Esophagus muscularis mucosa (tissue), 4 donors: ENCODE results near the gene ALDOB. TPM values are rescaled to one million over a fixed set of nuclear protein-coding genes. Genes with fewer than 3 reads are reported as not detected.

Experiments
- DNase-seq: peaks from one replicate; pipeline ENCODE4 v3.0.0-alpha.2; 2017; ENCODE audit errors: extremely low spot score
- H3K27ac ChIP-seq, 4 donors: fragments of 200-600 bp; sonication (generic); replicated peaks in 1 of 4; 1 replicate in 3 of 4; 2 replicates in 1 of 4; pipeline ENCODE4 v1.5.1; 2016 to 2019; ENCODE audit warnings: mild to moderate bottlenecking in 1 of 4
- H3K27me3 ChIP-seq, 4 donors: fragments of 200-600 bp; sonication (generic); one replicate each; pipeline versions ENCODE4 v1.5.1 to v1.6.0; 2016 to 2019
- H3K36me3 ChIP-seq, 4 donors: fragments of 200-600 bp; sonication (generic); one replicate each; pipeline ENCODE4 v1.5.1; 2016 to 2019
- H3K4me1 ChIP-seq, 4 donors: fragments of 200-600 bp; sonication (generic); one replicate each; pipeline ENCODE4 v1.5.1; 2016 to 2019
- H3K4me3 ChIP-seq, 4 donors: fragments of 200-600 bp; sonication (generic); 1 replicate in 2 of 4; 2 replicates in 2 of 4; pipeline ENCODE4 v1.5.1; 2016 to 2019; ENCODE audit warnings: mild to moderate bottlenecking in 4 of 4, moderate library complexity in 1 of 4
- H3K9me3 ChIP-seq, 4 donors: fragments of 200-600 bp; sonication (generic); 1 replicate in 3 of 4; 2 replicates in 1 of 4; pipeline ENCODE4 v1.5.1; 2016 to 2019
- EP300 ChIP-seq: sonication (generic); formaldehyde crosslinking; IDR thresholded peaks from one replicate; pipeline ENCODE4 v1.6.1; 2017; ENCODE audit warnings: antibody characterized with exemption
- POLR2A ChIP-seq: fragments of 450-650 bp; IDR thresholded peaks from one replicate; pipeline ENCODE4 v1.6.1; 2017; ENCODE audit warnings: antibody characterized with exemption, moderate library complexity, mild to moderate bottlenecking, low read depth
- POLR2AphosphoS5 ChIP-seq, 2 donors: sonication (generic); formaldehyde crosslinking; IDR thresholded peaks; one replicate each; pipeline ENCODE4 v1.6.1; 2017; ENCODE audit warnings: antibody characterized with exemption in 2 of 2
- WGBS: methylation state at CpG from one replicate; pipeline ENCODE4 v1.1.5; 2018; 5-methylcytosine and 5-hydroxymethylcytosine counted together
- intact Hi-C: fragments of 100-400 bp; cut with DNase I; formaldehyde crosslinking; loops from one replicate; pipeline ENCODE4 v1.15.1; 2023
- total RNA-seq, 4 donors: library from RNA; depleted of rRNA; stranded (reverse); fragments of >200 nt; gene quantifications; one replicate each; pipeline versions ENCODE4 v1.1.0 to v1.2.1, GENCODE V29; 2016
- TF ChIP-seq, protein P1 (sequence below), 3 experiments: fragments of 200-600 bp in 2 of 3; fragments of 450-650 bp in 1 of 3; sonication (generic) in 2 of 3; IDR thresholded peaks; one replicate each; pipeline ENCODE4 v1.5.1; 2017 to 2019; ENCODE audit warnings: antibody characterized with exemption in 3 of 3, mild to moderate bottlenecking in 2 of 3, moderate library complexity in 1 of 3

The ALDOB gene
- total RNA-seq, 4 donors from 2014 or later = 0.23 to 0.33 TPM; not detected in 2

DNA sequence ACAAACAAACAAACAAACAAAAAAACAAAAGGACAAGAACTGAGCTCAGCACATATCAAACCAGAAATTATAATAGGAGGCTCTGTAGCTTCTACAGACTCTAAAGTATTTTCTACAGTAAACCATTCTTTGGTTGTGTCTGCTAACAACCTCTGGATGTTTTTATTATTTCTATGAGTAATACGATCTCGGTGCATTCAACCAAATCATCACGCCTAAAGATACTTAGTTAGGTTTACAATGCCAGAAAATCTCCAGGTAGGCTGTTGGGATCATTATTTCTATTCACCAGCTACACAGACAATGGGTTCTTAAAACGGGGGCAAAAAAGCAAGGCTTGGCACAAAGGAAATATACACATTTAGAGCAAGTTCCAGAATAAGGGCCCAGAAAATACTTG lies 41.6 kb upstream of the ALDOB start:
- Histone ChIP-seq H3K4me3 (no peak overlapping the region), H3K27ac (no peak overlapping the region), H3K27me3 (no peaks in the 10 kb centered on the region), H3K36me3 (peaks cover 18 to 43% (median 27%) of the 10 kb centered on the region in 4 donors), H3K4me1 (peaks cover 6 to 40% (median 25%) of the 10 kb centered on the region in 4 donors), H3K9me3 (no peaks in the 10 kb centered on the region)
- WGBS = 89% methylated on average over 4 of the region's 4 CpGs
- intact Hi-C loops = no loop called here
- TF ChIP-seq EP300 (no peak), POLR2A (no peak), POLR2AphosphoS5 (IDR thresholded peaks at IDR 0.05) (no peak)
- TF ChIP-seq, protein P1, sequence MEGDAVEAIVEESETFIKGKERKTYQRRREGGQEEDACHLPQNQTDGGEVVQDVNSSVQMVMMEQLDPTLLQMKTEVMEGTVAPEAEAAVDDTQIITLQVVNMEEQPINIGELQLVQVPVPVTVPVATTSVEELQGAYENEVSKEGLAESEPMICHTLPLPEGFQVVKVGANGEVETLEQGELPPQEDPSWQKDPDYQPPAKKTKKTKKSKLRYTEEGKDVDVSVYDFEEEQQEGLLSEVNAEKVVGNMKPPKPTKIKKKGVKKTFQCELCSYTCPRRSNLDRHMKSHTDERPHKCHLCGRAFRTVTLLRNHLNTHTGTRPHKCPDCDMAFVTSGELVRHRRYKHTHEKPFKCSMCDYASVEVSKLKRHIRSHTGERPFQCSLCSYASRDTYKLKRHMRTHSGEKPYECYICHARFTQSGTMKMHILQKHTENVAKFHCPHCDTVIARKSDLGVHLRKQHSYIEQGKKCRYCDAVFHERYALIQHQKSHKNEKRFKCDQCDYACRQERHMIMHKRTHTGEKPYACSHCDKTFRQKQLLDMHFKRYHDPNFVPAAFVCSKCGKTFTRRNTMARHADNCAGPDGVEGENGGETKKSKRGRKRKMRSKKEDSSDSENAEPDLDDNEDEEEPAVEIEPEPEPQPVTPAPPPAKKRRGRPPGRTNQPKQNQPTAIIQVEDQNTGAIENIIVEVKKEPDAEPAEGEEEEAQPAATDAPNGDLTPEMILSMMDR (IDR thresholded peaks at IDR 0.05) = no peak
- no peak for DNase-seq

DNA sequence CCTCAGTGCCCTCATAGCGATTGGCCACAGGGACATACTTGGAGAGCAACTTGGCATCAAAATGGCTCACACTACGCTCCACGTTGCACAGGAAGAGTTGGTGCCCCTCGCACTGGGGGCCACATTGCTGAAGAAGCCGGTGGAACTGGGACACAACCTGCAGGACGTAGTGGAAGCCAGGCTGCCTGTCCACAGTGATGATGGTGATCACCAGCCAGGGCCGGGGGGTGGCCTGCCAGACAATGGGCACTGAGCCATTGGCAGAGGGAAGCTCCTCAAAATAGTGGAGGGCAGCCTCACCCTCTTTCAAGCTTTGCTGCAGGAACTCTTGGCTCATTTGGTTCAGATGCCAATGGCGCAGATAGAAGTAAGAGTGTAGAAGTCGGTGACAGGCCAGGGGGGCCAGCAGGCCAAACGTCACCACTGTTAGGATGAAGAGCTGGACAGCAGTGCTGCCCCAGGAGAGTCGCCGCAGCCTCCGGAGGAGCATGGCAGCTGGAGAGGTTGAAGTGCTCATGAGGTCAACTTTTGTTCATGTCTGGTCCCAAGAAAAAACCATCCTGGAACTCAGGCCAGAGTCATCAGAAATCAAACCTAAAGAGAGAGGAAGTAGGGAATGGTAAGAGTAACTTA lies 41.1 kb upstream of the ALDOB start:
- Histone ChIP-seq H3K4me3 (no peak overlapping the region), H3K36me3 (peaks cover 18 to 47% (median 29%) of the 10 kb centered on the region in 4 donors), H3K9me3 (no peaks in the 10 kb centered on the region), H3K27ac (no peak overlapping the region), H3K27me3 (no peaks in the 10 kb centered on the region), H3K4me1 (peaks cover 6 to 35% (median 23%) of the 10 kb centered on the region in 4 donors)
- TF ChIP-seq POLR2AphosphoS5 (IDR thresholded peaks at IDR 0.05) (no peak), POLR2A (no peak), EP300 (no peak)
- TF ChIP-seq, protein P1 (IDR thresholded peaks at IDR 0.05) = no peak
- no peak for DNase-seq
- intact Hi-C loops = no loop called here
- WGBS = 95% methylated on average over 13 of the region's 13 CpGs

DNA sequence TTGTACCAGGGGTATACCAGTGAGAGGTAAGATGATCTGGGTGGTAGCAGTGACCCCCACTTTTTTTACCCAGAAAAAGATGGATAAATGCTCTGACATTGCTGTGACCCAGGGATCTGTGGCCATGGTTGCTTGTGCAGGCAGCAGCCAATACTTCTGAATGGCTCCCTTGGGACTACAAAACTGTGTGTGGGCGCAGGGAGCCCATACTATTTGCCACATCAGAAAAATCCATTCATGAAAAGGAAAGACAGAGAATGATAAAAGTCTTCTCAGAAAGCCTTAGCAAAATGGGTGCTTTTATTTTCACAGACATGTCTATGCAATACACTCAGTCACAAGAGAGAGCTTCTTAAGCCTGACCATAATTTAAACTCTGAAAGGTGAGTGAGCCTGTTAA lies 37.3 kb upstream of the ALDOB start:
- Histone ChIP-seq H3K9me3 (no peaks in the 10 kb centered on the region), H3K27me3 (no peaks in the 10 kb centered on the region), H3K36me3 (peaks cover 18 to 48% (median 31%) of the 10 kb centered on the region in 4 donors), H3K4me1 (peaks cover 0 to 8% (median 3%) of the 10 kb centered on the region in 4 donors), H3K27ac (no peak overlapping the region), H3K4me3 (no peak overlapping the region)
- no peak for DNase-seq
- TF ChIP-seq POLR2A (no peak), POLR2AphosphoS5 (IDR thresholded peaks at IDR 0.05) (no peak), EP300 (no peak)
- TF ChIP-seq, protein P1 (IDR thresholded peaks at IDR 0.05) = no peak
- WGBS = 88% methylated on average over 1 of the region's 1 CpG
- intact Hi-C loops = no loop called here

DNA sequence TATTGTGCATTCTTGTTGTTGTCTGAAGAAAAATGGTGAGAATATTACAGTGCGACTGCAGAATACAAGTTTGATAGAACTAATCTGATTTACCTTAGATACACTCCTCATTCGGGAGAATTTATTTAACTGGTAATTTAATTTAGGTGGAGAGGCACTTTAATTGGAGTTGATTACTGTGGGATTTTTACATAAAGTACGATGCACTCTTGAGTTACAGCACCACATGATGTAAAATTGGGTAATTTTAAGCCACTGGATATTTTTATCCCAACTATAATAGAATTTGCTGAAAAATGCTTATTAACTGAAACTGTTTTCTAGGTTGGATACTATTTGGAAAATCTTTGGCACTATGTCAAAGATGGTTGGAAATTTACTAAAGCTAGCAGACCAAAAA lies 35.4 kb upstream of the ALDOB start:
- Histone ChIP-seq H3K36me3 (peaks cover 10 to 38% (median 22%) of the 10 kb centered on the region in 4 donors), H3K27ac (no peak overlapping the region), H3K4me3 (no peak overlapping the region), H3K9me3 (no peaks in the 10 kb centered on the region), H3K4me1 (no peaks in the 10 kb centered on the region), H3K27me3 (no peaks in the 10 kb centered on the region)
- TF ChIP-seq POLR2A (no peak), POLR2AphosphoS5 (IDR thresholded peaks at IDR 0.05) (no peak), EP300 (no peak)
- TF ChIP-seq, protein P1 (IDR thresholded peaks at IDR 0.05) = no peak
- intact Hi-C loops = no loop called here
- DNase-seq = no peak
- 88% methylated on average over 3 of the region's 3 CpGs for WGBS

DNA sequence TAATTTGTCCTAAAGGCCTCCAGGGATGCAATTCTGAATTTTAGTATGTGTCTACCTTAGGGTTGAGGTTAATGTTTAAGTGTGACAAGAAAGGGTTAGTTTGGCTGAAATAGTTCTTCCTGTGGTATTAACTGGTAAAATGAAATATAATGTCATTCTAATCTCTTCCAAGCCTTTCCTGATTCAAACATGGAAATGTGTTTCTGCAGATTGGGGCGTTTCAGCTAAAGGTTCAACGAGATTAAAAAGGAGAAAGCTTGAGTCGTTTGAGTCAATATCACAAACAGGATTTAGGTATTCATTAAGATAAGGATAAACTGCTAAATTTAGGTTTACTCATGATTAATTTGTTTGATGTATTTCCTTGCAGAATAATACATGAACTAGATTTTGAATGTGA lies 34.4 kb upstream of the ALDOB start:
- Histone ChIP-seq H3K4me3 (no peak overlapping the region), H3K27me3 (no peaks in the 10 kb centered on the region), H3K4me1 (no peaks in the 10 kb centered on the region), H3K27ac (no peak overlapping the region), H3K9me3 (no peaks in the 10 kb centered on the region), H3K36me3 (peaks cover under 1 to 28% (median 14%) of the 10 kb centered on the region in 4 donors)
- WGBS = 79% methylated on average over 3 of the region's 3 CpGs
- TF ChIP-seq, protein P1 (IDR thresholded peaks at IDR 0.05) = no peak
- TF ChIP-seq EP300 = no peak
- TF ChIP-seq POLR2A = no peak
- TF ChIP-seq POLR2AphosphoS5 (IDR thresholded peaks at IDR 0.05) = no peak
- no peak for DNase-seq
- intact Hi-C loops = no loop called here
